K562 (cell line): ENCODE data around the gene SLC16A5. TPM values are rescaled to one million over a fixed set of nuclear protein-coding genes. Genes with fewer than 3 reads are reported as not detected.

ENCODE experiments used
- ARNT ChIP-seq, 2 experiments: fragments of 450-650 bp; IDR thresholded peaks; 2 replicates each; pipeline ENCODE4 v1.6.1; 2016; ENCODE audit warnings: mild to moderate bottlenecking in 1 of 2
- CBX8 ChIP-seq: fragments of 200-600 bp; sonication (generic); IDR thresholded peaks from 2 replicates; pipeline ENCODE4 v1.6.1; 2012; ENCODE audit warnings: borderline replicate concordance, mixed run types, low read depth, mild to moderate bottlenecking, moderate library complexity, mixed read lengths, low read length, control low read depth, inconsistent platforms; ENCODE audit not compliant: poor library complexity, severe bottlenecking; ENCODE audit errors: extremely low read depth
- CHD2 ChIP-seq: IDR thresholded peaks from 2 replicates; pipeline ENCODE4 v1.6.1; 2011; ENCODE audit warnings: low read depth, low read length
- CTBP1 ChIP-seq: fragments of 450-650 bp; IDR thresholded peaks from 2 replicates; pipeline ENCODE4 v1.6.1; 2016; ENCODE audit warnings: borderline replicate concordance
- FOXP4 ChIP-seq: sonication (generic); formaldehyde crosslinking; IDR thresholded peaks from 2 replicates; pipeline ENCODE4 v1.8.0; 2022; ENCODE audit warnings: mild to moderate bottlenecking, missing genetic modification reagents, borderline replicate concordance
- GTF2F1 ChIP-seq: IDR thresholded peaks from 2 replicates; pipeline ENCODE4 v1.6.1; 2011; ENCODE audit warnings: low read depth, low read length, improper control_type of control experiment
- HMBOX1 ChIP-seq: sonication (generic); IDR thresholded peaks from 2 replicates; pipeline ENCODE4 v1.6.1; 2016
- HOMEZ ChIP-seq: fragments of 250-450 bp; sonication (Bioruptor Pico); IDR thresholded peaks from 2 replicates; pipeline ENCODE4 v1.4.0; 2020; ENCODE audit warnings: mild to moderate bottlenecking, moderate library complexity
- IRF2 ChIP-seq: sonication (generic); formaldehyde crosslinking; IDR thresholded peaks from 2 replicates; pipeline ENCODE4 v1.8.1; 2022; ENCODE audit warnings: mild to moderate bottlenecking, missing genetic modification reagents
- KAT8 ChIP-seq: fragments of 450-650 bp; IDR thresholded peaks from 2 replicates; pipeline ENCODE4 v1.6.1; 2016; ENCODE audit warnings: low read depth, mild to moderate bottlenecking
- MEF2A ChIP-seq: IDR thresholded peaks from 2 replicates; pipeline ENCODE4 v1.6.1; 2011; ENCODE audit warnings: low read depth, mild to moderate bottlenecking, low read length, moderate library complexity; ENCODE audit not compliant: control insufficient read depth
- NCOA1 ChIP-seq: fragments of 450-650 bp; IDR thresholded peaks from 2 replicates; pipeline ENCODE4 v1.6.1; 2016; ENCODE audit warnings: low read depth
- PURB ChIP-seq: sonication (generic); formaldehyde crosslinking; IDR thresholded peaks from 2 replicates; pipeline ENCODE4 v1.9.0; 2021; ENCODE audit warnings: low read depth, mild to moderate bottlenecking, missing genetic modification reagents
- TARDBP ChIP-seq: fragments of 450-650 bp; IDR thresholded peaks from 2 replicates; pipeline ENCODE4 v1.6.1; 2016
- THAP12 ChIP-seq: fragments of 250-450 bp; sonication (Bioruptor Pico); IDR thresholded peaks from 2 replicates; pipeline ENCODE4 v1.9.0; 2021; ENCODE audit warnings: mild to moderate bottlenecking, inconsistent platforms
- ZNF398 ChIP-seq: fragments of 250-450 bp; sonication (Bioruptor Pico); IDR thresholded peaks from 2 replicates; pipeline ENCODE4 v1.8.0; 2021; ENCODE audit warnings: moderate library complexity, mild to moderate bottlenecking, inconsistent platforms
- ZNF639 ChIP-seq, 2 experiments: fragments of 200-800 bp in 1 of 2; sonication (Bioruptor generic) in 1 of 2; sonication (generic) in 1 of 2; formaldehyde crosslinking in 1 of 2; IDR thresholded peaks in 1 of 2; conservative IDR thresholded peaks in 1 of 2; 2 replicates each; pipeline versions ENCODE4 v1.5.0 to v1.6.1; 2016 to 2020; ENCODE audit warnings: missing compliant biosample characterization in 1 of 2, missing genetic modification characterization in 1 of 2, missing genetic modification reagents in 1 of 2
- ZNF766 ChIP-seq: fragments of 200-800 bp; sonication (Bioruptor generic); conservative IDR thresholded peaks from 2 replicates; pipeline ENCODE4 v1.6.1; 2016; ENCODE audit warnings: missing genetic modification characterization, missing compliant biosample characterization
- polyA plus RNA-seq, 8 experiments: library from polyadenylated mRNA; depleted of rRNA in 4 of 8; stranded (reverse) in 5 of 8; unstranded in 3 of 8; fragments of >200 nt; fragmentation: Nextera tagmentation in 2 of 8; fragmentation: Illumina TruSeq in 1 of 8; extraction: Ambion mirVana in 2 of 8; extraction: Trizol in 1 of 8; gene quantifications; 2 replicates each; pipeline versions ENCODE4 v1.2.1 to v1.2.3, GENCODE V29; 2011 to 2014; ENCODE audit warnings: inconsistent platforms in 1 of 8, missing spikeins in 1 of 8
- total RNA-seq, 7 experiments: library from RNA; depleted of rRNA in 6 of 7; stranded (reverse); fragments of >200 nt in 6 of 7; fragmentation: Illumina TruSeq in 2 of 7; extraction: Trizol in 2 of 7; gene quantifications; 2 replicates each; pipeline versions ENCODE4 v1.2.1 to v1.2.3, GENCODE V29; 2011 to 2021; ENCODE audit warnings: low replicate concordance in 1 of 7

Gene SLC16A5
- total and polyA plus RNA-seq, 9 of the 15 experiments (the other 6 are each of a cell fraction or from before 2014, with no cell fraction given) = 0.06 to 2.6 (median 0.91) TPM

- TF ChIP-seq TARDBP (no peak), CTBP1 (peak; percentile 70), HOMEZ (CRISPR knock-in tag) (no peak), PURB (CRISPR knock-in tag) (no peak), GTF2F1 (no peak), ZNF398 (CRISPR knock-in tag) (no peak), IRF2 (CRISPR knock-in tag) (no peak), KAT8 (no peak), ZNF766 (CRISPR knock-in tag) (0 out of 2 replicates have a peak, but pooled peaks have one; percentile 13), THAP12 (CRISPR knock-in tag) (no peak), NCOA1 (0 out of 2 replicates have a peak, but pooled peaks have one; percentile 18), FOXP4 (CRISPR knock-in tag) (no peak), ZNF639 (CRISPR knock-in tag; conservative IDR thresholded peaks at IDR 0.05 in 1 of 2, IDR thresholded peaks at IDR 0.05 in 1 of 2) (no peak), CHD2 (no peak), HMBOX1 (no peak), MEF2A (no peak), CBX8 (no peak), ARNT (IDR thresholded peaks at IDR 0.05) (no peak)
Measured at GRCh38 chr17:75102385-75102821, 14.6 kb downstream of the SLC16A5 start (continued).
